GM13976 (cell line): ENCODE measurements around the gene STAB1.

ENCODE experiments used
- DNase-seq: peaks from one replicate; pipeline ENCODE4 v3.0.0; 2012; ENCODE audit warnings: low spot score
- CTCF ChIP-seq: IDR thresholded peaks from 2 replicates; pipeline ENCODE4 v1.5.1; 2012; ENCODE audit warnings: borderline replicate concordance, mild to moderate bottlenecking; ENCODE audit not compliant: insufficient read depth; ENCODE audit errors: extremely low read depth, missing control alignments, control extremely low read depth
- in situ Hi-C: fragments of 300-500 bp; cut with MboI; formaldehyde crosslinking; loops from one replicate; pipeline ENCODE4 v1.12.0; 2022; ENCODE audit warnings: low sequenced_read_pairs, mixed read lengths, inconsistent platforms; ENCODE audit not compliant: unreplicated experiment

Gene STAB1

GRCh38 chr3:52481819-52482521 is 13.2 kb upstream of the STAB1 start:
- in situ Hi-C loops, result no loop called here
- peak; percentile 37 for TF ChIP-seq CTCF

GRCh38 chr3:52483081-52483480 is 12.1 kb upstream of the STAB1 start:
- in situ Hi-C loops, result no loop called here
- no peak for TF ChIP-seq CTCF
- DNase-seq, result no peak

More at GRCh38 chr3:52481819-52482521, 13.2 kb upstream of the STAB1 start:
- DNase-seq, result no peak

GRCh38 chr3:52483577-52484381 is 11.4 kb upstream of the STAB1 start:
- TF ChIP-seq CTCF, result no peak
- DNase-seq, result no peak
- in situ Hi-C loops, result no loop called here

- TF ChIP-seq CTCF, result no peak
Observed at GRCh38 chr3:52484680-52485461, 10.3 kb upstream of the STAB1 start.

GRCh38 chr3:52487050-52487787 is 7.9 kb upstream of the STAB1 start:
- in situ Hi-C loops, result no loop called here
- DNase-seq, result no peak
- no peak for TF ChIP-seq CTCF

More at GRCh38 chr3:52484680-52485461, 10.3 kb upstream of the STAB1 start:
- in situ Hi-C loops, result no loop called here
- DNase-seq, result no peak
